ENCODE data around the gene DTNBP1. TPM values are rescaled to one million over a fixed set of nuclear protein-coding genes. Genes with fewer than 3 reads are reported as not detected.

The DTNBP1 gene
- total and polyA plus RNA-seq, 2 of the 13 experiments (the other 11 are each of a cell fraction or from before 2014, with no cell fraction given): 6.6 to 19.1 TPM

DNA sequence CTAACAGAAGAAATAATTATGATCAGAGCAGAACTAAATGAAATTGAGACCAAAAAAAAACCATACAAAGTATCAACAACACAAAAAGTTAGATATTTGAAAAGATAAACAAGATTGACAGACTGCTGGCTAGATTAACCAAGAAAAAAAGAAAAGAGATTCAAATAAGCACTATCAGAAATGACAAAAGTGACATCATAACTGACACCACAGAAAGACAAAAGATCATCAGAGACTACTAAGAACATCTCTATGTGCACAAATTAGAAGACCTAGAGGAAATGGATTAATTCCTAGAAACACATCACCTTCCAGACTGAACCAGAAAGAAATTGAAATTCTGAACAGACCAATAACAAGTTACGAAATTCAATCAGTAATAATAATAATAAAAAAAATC lies 17.9 kb downstream of the DTNBP1 start:
- intact Hi-C loops (cut with micrococcal nuclease; ENCODE audit: unreplicated experiment) (no loop called here), in situ Hi-C loops (cut with HindIII; ENCODE audit: extremely low pct_ligation_motif_present, low pct_unique_long_range_greater_than_20kb) (no loop called here)
- DNase-seq (ENCODE audit: low spot score) (no peak), FAIRE-seq (no peak), ATAC-seq (no peak)
- Histone ChIP-seq H3K4me2 (ENCODE audit: low read depth, low read length) (no peak overlapping the region), H3K9ac (ENCODE audit: insufficient read depth, low read depth, low read length) (no peak overlapping the region), H3K27me3 (ENCODE audit: control insufficient read depth in 1 of 2, insufficient read depth in 2 of 2, low read length in 2 of 2) (no peaks in the 10 kb centered on the region), H3K27ac (ENCODE audit: extremely low read length, insufficient read depth, low read length) (no peak overlapping the region), H3K79me2 (ENCODE audit: insufficient read depth, low read length) (no peaks in the 10 kb centered on the region), H2AFZ (ENCODE audit: low read length) (no peak overlapping the region), H3K4me1 (ENCODE audit: insufficient read depth, low read length) (no peaks in the 10 kb centered on the region), H3K4me3 (replicated peaks in 1 of 3; ENCODE audit: insufficient read depth in 1 of 3, low read depth in 2 of 3, low read length in 3 of 3) (no peak overlapping the region), H4K20me1 (ENCODE audit: insufficient read depth, low read length) (no peaks in the 10 kb centered on the region), H3K36me3 (replicated peaks in 1 of 2; ENCODE audit: control insufficient read depth in 1 of 2, insufficient read depth in 2 of 2, low read length in 2 of 2) (no peaks in the 10 kb centered on the region), H3K9me3 (ENCODE audit: low read length) (peaks cover 18% of the 10 kb centered on the region)
- ChIA-PET POLR2A (no interaction called here), CTCF (ENCODE audit: low intra/inter-chr PET ratio, low total read pairs) (no interaction called here)
- BruUV-seq (replicated peaks): no TSS peak
- TF ChIP-seq SP1 (IDR thresholded peaks at IDR 0.05) (no peak), SP1 (CRISPR knock-in tag; IDR thresholded peaks at IDR 0.05) (no peak), ZMYM4 (CRISPR knock-in tag; IDR thresholded peaks at IDR 0.05) (no peak), ATF7 (IDR thresholded peaks at IDR 0.05) (peak; percentile 59; the same call in 1 of the 2 replicates), ATF7 (CRISPR knock-in tag; IDR thresholded peaks at IDR 0.05) (no peak), IKZF1 (IDR thresholded peaks at IDR 0.05) (no peak), U2AF1 (optimal IDR thresholded peaks at IDR 0.05; ENCODE audit: low read depth, low read length) (no peak)
- WGBS (ENCODE audit: low lambda C conversion rate): 89% methylated on average over 1 of the region's 1 CpG

DNA sequence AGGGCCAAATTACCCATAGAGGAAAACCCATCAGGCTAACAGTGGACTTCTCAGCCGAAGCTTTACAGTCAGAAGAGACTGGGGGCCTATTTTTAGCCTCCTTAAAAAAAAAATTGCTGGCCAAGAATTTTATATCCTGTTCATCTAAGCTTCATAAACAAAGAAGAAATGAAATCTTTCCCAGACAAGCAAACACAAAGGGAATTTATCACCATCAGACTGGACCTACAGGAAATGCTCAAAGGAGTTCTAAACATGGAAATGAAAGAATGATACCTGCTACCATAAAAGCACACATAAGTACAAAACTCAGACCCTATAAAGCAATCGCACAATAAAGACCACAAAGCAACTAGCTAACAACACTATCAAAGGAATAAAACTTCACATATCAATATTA lies 19.3 kb downstream of the DTNBP1 start:
- H3K9ac ChIP-seq (ENCODE audit: insufficient read depth, low read depth, low read length): no peak overlapping the region
- peaks cover 18% of the 10 kb centered on the region for H3K9me3 ChIP-seq (ENCODE audit: low read length)
- intact Hi-C loops (cut with micrococcal nuclease; ENCODE audit: unreplicated experiment): no loop called here
- H3K4me1 ChIP-seq (ENCODE audit: insufficient read depth, low read length): peaks cover 8% of the 10 kb centered on the region
- CTCF ChIA-PET (ENCODE audit: low intra/inter-chr PET ratio, low total read pairs): no interaction called here
- no peak overlapping the region for H2AFZ ChIP-seq (ENCODE audit: low read length)
- H3K36me3 ChIP-seq (replicated peaks in 1 of 2; ENCODE audit: control insufficient read depth in 1 of 2, insufficient read depth in 2 of 2, low read length in 2 of 2): no peaks in the 10 kb centered on the region
- H3K27me3 ChIP-seq (ENCODE audit: control insufficient read depth in 1 of 2, insufficient read depth in 2 of 2, low read length in 2 of 2): no peaks in the 10 kb centered on the region
- H3K4me2 ChIP-seq (ENCODE audit: low read depth, low read length): no peak overlapping the region
- H3K79me2 ChIP-seq (ENCODE audit: insufficient read depth, low read length): no peaks in the 10 kb centered on the region
- no peaks in the 10 kb centered on the region for H4K20me1 ChIP-seq (ENCODE audit: insufficient read depth, low read length)
- no peak overlapping the region for H3K4me3 ChIP-seq (replicated peaks in 1 of 3; ENCODE audit: insufficient read depth in 1 of 3, low read depth in 2 of 3, low read length in 3 of 3)
- no peak overlapping the region for H3K27ac ChIP-seq (ENCODE audit: extremely low read length, insufficient read depth, low read length)
- in situ Hi-C loops (cut with HindIII; ENCODE audit: extremely low pct_ligation_motif_present, low pct_unique_long_range_greater_than_20kb): no loop called here
- DNase-seq (ENCODE audit: low spot score) (no peak), ATAC-seq (no peak), FAIRE-seq (no peak)
- POLR2A ChIA-PET: no interaction called here
- WGBS (ENCODE audit: low lambda C conversion rate): 96% methylated on average over 2 of the region's 2 CpGs
- no TSS peak for BruUV-seq (replicated peaks)
- TF ChIP-seq ZNF337 (CRISPR knock-in tag; IDR thresholded peaks at IDR 0.05; ENCODE audit: borderline replicate concordance, low read depth): peak; percentile 99; the same call in 1 of the 2 replicates
- peak; percentile 92 for TF ChIP-seq ZNF24 (IDR thresholded peaks at IDR 0.05)
- TF ChIP-seq ZNF143 (CRISPR knock-in tag; IDR thresholded peaks at IDR 0.05): no peak

Data from HepG2 (cell line).